H54 (cell line): ENCODE data around the gene PTK7.
"Not testable (repeated sequence)": the region's sequence is repeated elsewhere in the genome, so short reads cannot be mapped to it uniquely, and the experiment has no call there.

Source experiments
- DNase-seq: peaks from one replicate; pipeline ENCODE4 v3.0.0; 2011; ENCODE audit warnings: low spot score, mixed read lengths; ENCODE audit not compliant: insufficient read length
- FAIRE-seq: peaks from 3 replicates; lab custom pipeline; 2011; peaks lifted over from hg19 to GRCh38; lab: Jason Lieb, UNC
- POLR2A ChIP-seq: IDR thresholded peaks from 2 replicates; pipeline ENCODE4 v1.6.1; 2011; ENCODE audit warnings: low read depth, mild to moderate bottlenecking, low read length

PTK7 gene

GRCh38 chr6:43061861-43062260 lies 14.3 kb upstream of the PTK7 start:
- FAIRE-seq (no peak), DNase-seq (peak; percentile 49)
- no peak for TF ChIP-seq POLR2A

DNA sequence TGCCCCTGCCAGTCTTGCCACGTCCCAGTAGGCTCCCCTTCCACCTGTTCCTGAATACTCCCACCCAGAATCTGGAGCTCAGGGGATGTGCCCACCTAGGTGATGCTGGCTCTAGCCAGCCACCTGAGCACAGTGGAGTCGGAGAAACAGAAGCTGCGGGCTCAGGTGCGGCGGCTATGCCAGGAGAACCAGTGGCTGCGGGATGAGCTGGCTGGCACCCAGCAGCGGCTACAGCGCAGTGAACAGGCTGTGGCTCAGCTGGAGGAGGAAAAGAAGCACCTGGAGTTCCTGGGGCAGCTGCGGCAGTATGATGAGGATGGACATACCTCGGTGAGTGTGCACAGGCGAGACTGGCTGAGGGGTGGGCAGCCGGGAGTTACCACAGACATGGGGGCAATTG lies 13.3 kb upstream of the PTK7 start:
- no peak for TF ChIP-seq POLR2A
- FAIRE-seq (no peak), DNase-seq (no peak)

DNA sequence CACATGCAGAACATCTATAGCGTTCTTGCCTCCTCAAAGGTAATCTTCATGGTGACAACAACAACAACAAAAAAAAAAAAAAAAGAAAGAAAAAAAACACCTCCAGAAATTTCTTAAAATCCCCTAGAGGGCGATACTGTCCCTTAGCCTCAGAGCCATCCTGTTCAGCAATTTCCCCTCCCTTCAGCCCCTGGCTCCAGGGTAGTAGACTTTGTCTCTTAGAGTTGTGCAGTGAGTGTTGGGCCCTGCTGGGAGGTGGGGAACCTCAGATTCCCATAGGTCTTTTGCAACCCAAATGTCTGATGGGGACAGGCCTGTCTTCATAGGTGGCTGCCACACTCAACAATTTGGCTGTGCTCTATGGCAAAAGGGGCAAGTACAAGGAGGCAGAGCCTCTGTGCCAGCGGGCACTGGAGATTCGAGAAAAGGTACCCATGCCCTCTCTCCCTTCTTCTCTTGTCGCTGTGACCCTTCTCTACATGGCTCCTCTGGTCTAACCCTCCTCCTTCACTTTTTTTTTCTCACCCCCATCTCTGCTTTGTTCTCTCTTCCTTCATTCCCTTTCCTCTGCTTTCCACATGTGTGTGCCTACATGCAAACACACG lies 6.0 kb upstream of the PTK7 start:
- TF ChIP-seq POLR2A: no peak
- DNase-seq (peak; percentile 75), FAIRE-seq (no peak)

- no peak for TF ChIP-seq POLR2A
- DNase-seq (no peak), FAIRE-seq (no peak)
These were observed 1.1 kb upstream of the PTK7 start for GRCh38 chr6:43074847-43075669.

DNA sequence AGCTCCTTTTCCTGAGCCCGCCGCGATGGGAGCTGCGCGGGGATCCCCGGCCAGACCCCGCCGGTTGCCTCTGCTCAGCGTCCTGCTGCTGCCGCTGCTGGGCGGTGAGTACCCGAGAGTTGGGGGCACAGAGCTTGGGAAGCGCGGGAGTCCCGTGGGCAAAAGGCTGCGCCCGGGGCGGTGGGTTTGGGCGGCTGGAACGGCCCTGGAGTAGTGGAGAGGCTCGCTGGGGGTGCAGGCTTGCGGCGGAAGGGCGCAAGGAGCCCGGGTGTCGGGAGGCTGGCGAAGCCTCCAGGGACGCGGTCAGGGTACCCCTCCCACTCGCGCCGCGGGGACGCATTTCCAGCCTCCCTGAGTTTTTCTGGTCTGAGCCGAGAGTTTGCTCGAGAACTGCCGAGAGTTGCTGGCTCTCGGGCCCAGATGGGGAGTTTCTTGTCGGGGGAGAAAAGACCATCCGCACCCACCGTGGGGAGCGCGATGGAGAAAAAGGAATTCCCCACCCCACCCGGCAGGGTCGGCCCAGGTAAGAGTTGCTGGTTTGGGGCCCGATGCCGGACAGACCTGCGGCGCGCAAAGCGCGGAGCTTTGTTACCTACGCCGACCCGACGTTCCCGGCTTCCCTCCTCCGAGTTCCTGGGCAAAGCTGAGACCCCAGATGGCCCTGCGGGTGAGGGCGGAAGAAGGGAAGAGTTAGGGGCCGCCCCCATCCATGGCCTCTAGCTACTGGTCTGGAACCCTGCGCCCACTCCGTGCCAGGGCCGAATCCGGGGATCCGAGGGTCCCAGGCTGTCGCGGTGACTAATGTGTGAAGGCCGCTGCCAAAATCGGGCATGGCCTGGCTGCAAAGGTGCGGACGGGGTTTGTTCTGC lies 584 bp downstream of the PTK7 start:
- DNase-seq (peak; percentile 37), FAIRE-seq (no peak)
- TF ChIP-seq POLR2A: no peak

GRCh38 chr6:43077333-43077809 lies 1.3 kb downstream of the PTK7 start:
- FAIRE-seq (no peak), DNase-seq (no peak)
- TF ChIP-seq POLR2A: no peak

DNA sequence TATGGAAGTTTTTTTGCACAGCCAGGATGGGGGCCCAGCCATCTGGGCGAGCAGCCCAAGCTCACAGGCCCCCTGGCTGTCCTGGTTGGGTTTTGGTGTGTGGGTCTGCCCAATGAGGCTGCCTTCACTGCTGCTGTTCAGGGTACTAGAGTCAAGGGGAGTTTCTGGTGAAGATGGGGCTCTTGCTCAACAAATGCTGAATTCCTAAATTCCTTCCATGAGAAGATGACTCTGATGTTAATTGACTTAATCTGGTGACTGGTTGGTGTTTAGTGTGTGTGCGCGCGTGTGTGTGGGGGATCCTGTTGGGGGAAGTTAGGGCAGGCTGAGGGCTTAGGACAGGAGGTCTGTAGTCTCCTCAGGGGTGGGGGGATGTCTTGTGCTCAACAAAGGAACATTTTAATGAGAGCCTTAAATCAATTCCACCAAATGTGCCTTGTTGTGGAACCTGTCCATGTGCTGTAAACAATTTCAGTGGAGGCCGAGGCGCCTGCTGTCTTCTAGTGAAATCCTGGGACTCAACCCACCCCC lies 1.9 kb downstream of the PTK7 start:
- TF ChIP-seq POLR2A: no peak
- FAIRE-seq (no peak), DNase-seq (no peak)

DNA sequence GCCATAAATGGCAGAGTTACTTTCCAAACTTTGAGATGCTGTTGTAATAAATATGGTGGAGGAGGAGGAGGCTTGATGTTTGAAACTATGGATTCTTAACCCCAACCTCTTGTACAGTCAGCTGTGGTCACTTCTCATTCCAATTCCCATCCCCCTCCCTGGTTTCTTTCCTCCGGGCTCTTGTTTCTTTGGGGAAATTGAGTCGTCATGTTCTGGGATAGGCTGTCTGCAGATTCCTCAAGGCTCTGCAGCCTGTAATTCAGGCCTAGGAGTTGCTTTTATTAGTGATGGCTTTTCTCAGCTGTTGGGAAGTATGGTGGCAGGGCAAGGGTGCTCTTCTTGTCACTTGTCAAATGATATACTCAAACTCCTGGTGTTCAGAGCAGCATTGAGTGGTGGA lies 2.6 kb downstream of the PTK7 start:
- FAIRE-seq: no peak
- no peak for DNase-seq
- TF ChIP-seq POLR2A: no peak

GRCh38 chr6:43081043-43081442 lies 4.9 kb downstream of the PTK7 start:
- no peak for FAIRE-seq
- TF ChIP-seq POLR2A: no peak
- no peak for DNase-seq

GRCh38 chr6:43081922-43082321 lies 5.8 kb downstream of the PTK7 start:
- not testable (repeated sequence) for FAIRE-seq, DNase-seq

DNA sequence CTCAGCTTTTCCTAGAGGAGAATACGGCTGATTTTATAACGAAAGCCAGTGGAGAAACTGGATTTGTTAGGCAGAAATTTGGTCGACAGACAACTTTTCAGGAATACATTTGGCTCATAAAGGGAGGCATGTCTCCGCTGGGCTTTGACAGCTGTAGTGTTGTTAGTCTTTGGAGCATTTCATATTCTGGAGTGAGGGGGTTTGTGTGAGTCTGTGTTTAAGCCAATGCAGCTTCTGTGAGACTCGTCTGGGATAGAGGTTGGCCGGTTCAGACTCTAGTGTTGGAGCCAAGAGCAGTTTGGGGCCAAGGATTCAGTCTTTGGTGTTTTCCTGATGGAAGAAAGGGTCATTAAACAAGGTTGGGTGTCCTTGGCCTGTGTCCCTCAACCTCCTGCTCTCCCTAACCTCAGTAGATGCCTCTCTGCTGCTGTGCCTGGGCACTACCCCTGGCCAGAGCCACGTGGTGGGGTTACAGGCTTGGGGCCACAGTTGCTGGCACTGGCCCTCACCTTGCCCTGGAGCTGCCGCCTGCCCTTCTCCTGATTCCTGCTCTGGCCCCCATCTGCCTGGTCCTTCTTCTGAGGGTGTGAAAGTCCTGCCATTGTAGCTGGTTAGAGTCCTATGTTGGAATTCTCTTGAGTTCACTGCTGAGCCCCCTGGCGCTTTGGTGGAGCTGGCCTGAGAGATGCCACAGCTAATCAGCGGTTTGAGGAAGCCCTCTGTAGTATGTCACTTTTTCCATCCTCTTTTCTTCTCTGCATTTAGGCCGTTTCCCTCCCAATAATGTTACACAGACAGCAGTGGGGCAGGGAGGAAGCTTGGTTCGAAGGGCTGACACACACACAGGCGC lies 6.9 kb downstream of the PTK7 start:
- no peak for FAIRE-seq
- TF ChIP-seq POLR2A: no peak

GRCh38 chr6:43086022-43086658 lies 10.0 kb downstream of the PTK7 start:
- no peak for TF ChIP-seq POLR2A
- no peak for FAIRE-seq
- no peak for DNase-seq

More for the DNA sequence above, 6.9 kb downstream of the PTK7 start:
- no peak for DNase-seq

- DNase-seq (no peak), FAIRE-seq (no peak)
- TF ChIP-seq POLR2A: no peak
These were observed 12.5 kb downstream of the PTK7 start for GRCh38 chr6:43088654-43089056.
